Fibroblast of the conjunctiva (primary cell): ENCODE results near the gene KCNJ6.

Experiments
- DNase-seq: peaks from one replicate; pipeline ENCODE4 v3.0.0-alpha.2; 2010; ENCODE audit warnings: low read depth

Gene KCNJ6

GRCh38 chr21:37904856-37905255, 11.4 kb downstream of the KCNJ6 start:
- no peak for DNase-seq

- DNase-seq = no peak
These were observed 12.9 kb downstream of the KCNJ6 start for GRCh38 chr21:37903396-37903795.

GRCh38 chr21:37899146-37899545, 17.1 kb downstream of the KCNJ6 start:
- DNase-seq = no peak

GRCh38 chr21:37896788-37897187, 19.5 kb downstream of the KCNJ6 start:
- DNase-seq = no peak

DNA sequence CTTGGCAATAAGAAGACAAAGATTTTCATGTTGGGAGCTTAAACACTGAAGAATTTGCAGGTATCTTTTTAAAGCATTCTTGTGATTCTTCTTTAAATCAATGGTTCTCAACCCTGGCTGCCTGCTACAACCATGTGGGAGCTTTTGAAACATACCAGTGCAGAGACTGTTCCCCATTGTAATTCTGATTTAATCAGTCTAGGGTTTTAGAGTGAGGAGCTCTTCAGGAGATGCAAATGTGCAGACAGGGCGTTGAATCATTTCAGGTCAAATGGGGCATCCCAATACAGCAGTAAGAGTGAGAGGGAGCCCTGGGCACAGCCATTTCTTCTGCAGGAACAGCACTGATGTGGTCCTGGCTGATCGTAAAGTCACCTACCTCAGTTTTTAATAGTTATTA, 24.3 kb downstream of the KCNJ6 start:
- no peak for DNase-seq

GRCh38 chr21:37888659-37889058, 27.6 kb downstream of the KCNJ6 start:
- no peak for DNase-seq

DNA sequence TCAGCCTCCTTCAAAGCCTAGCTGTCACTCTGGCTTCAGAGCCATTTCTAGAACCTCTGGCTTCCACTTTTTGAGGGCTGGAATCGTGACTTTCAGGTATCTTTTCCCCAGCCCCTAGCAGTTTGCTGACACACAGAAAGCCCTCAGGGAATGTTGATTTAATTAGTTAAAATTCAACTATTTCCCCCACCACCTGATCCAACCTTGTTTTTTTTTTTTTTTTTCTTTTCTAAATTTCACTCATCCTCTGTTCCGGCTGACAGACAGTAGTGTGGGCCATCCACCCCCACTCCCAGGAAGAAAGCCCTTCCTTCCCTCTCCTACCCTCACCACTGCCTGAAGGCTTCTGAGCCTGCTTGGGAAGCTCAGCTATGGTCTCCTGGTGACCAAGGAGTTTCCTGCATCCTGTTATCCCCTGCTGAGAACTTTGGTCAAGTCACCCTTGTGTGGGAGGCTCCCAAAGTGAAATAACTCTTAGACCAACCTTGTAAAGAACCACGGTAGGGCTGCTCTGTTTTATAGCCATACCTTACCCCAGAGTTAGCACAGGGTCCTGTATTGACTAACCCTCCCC, 29.4 kb downstream of the KCNJ6 start:
- DNase-seq = no peak

DNA sequence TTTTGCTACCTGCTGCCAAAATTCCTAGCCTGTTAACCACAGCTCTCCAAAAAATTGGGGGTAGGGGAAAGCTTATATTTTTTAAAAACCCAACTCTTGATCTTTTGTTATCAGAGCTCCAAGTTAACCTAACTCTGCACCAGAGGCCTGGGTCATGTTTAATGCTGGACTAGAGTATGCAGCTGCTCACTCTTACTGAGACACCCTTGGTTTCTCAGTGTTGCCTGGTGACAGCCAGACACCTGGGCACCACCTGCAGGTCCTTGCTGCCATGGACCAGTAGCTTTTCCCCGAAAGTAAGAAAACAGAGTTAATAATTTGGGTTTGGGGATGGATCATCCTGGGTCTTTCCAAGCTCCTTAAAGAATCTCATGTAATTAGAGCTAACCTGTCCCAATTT, 30.1 kb downstream of the KCNJ6 start:
- DNase-seq = no peak

DNA sequence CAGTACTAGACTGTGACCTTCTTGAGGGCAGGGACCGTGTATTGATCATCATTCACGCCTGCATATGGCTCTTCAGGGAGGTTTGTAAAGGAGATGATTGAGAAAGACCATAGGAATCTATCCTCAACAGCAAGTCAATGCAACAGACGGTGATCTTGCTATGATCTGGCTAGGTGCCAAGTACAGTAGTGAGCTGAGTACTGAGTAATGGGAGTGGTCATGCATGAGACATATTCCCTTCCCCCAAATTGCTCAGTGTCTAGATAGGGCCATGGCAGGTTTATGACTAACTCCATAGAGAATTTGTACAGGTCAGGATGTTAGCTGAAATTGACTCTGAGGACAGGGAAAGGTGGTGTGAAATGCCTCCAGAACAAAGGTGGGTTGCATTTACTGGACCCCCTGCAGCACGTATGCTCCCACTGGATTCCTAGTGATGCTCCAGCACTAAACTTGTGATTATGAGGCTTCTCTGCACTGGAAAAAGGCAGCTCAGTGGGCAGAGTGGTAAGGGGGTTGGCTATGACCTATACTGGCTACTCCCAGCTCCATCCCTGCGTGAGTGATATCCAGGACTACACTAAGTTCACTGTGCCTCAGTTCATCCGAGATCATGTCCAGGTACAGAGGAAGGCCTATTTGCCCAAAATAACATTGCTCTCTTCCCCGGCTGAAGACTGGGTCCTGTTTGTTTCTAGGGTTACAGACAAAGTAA, 37.2 kb downstream of the KCNJ6 start:
- peak; percentile 9 for DNase-seq

DNA sequence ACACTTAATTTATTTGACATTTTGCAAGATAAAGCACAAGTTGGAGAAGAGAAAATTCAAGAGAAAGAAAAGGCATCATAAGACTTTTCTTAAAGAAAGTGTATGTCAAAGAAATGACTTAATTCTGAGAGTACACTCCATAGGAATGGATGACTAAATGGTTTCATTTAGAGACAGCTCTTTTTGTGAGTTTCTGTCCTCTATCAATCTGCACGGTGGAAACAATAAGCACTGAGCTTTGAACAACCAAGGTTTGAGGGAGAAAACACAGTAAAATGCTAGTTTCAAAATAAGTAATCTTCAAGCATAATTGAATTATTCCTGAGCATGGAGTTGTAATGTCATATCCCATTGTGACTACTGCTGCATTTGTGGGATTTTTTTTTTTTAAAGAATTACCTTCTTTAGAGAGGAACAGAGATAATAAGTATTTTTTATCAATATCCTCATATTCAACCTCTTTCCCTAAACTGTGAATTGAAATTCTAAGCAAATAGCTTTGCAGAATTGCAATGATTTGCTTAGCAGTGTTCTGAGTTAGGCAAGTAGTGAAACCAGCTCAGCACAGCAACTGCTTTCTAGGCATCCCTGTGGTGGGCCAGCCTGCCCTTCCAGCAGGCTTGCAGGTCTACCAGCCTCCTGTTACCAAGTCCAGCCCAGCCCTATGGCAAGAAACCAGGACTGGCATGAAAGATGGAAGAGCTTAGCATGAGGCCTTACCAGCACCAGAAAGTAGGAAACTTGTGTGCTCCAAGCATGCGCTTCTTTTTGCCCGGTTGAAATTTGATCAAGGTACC, 38.2 kb downstream of the KCNJ6 start:
- no peak for DNase-seq

- no peak for DNase-seq
These were observed 39.1 kb downstream of the KCNJ6 start for GRCh38 chr21:37877171-37877570.

DNA sequence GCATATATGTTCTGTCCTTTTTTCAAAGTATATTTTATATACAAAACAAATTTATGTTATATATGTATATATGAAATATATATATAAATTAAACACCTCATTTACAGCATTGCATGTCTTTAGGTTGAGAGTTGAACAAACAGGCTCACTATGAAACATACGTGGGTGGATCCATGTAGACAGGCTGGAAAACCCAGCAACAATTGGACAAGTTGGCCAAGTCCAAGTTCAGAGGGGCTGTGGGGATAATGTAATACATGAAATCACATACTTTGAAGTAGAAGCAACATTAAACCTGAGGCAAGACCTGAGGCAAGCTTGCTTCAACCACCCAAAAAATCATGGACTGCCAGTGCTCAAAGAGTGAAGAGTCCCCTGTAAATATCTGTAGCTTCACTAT, 39.7 kb downstream of the KCNJ6 start:
- DNase-seq = no peak

- DNase-seq = no peak
These were observed 41.1 kb downstream of the KCNJ6 start for GRCh38 chr21:37874904-37875780.

- no peak for DNase-seq
These were observed 41.8 kb downstream of the KCNJ6 start for GRCh38 chr21:37874481-37874880.

DNA sequence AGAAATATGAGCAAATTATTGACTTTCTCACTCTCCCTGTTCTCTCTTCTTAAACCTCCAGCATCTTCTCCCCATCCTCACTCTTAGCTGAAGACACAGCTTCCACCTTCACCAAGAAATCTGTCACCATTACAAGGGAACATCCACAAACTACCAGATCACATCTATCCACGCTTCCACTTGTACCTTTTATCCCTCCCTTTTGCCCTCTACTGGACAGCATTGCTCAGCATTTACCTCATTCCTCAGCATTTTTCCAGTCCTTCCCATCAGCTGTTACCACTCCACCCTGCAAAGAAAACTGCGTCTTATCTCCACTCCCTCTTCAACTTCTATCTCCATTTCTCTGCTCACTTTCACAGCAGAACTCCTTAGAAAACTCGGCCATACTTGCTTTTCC, 42.6 kb downstream of the KCNJ6 start:
- DNase-seq = no peak

- DNase-seq = peak; percentile 35
These were observed 45.0 kb downstream of the KCNJ6 start for GRCh38 chr21:37871121-37871862.

DNA sequence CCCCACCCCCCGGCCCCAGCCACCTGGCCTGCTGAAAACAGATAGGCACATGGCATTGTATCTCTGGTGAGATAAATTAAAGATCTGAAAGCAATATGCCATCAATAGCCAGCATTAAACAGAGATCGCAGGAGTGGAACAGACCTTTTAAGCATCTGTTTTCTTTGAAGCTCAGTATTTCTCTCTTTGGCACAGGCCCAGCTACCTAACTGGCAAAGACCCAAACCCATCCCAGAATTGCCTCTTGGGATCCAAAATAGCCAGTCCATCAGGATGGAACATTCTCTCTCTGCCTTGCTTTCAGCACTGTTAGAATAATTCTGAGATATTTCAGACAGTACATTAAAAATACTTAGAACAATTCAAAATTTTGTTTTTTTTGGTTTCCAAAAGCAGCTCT, 46.0 kb downstream of the KCNJ6 start:
- DNase-seq = no peak

DNA sequence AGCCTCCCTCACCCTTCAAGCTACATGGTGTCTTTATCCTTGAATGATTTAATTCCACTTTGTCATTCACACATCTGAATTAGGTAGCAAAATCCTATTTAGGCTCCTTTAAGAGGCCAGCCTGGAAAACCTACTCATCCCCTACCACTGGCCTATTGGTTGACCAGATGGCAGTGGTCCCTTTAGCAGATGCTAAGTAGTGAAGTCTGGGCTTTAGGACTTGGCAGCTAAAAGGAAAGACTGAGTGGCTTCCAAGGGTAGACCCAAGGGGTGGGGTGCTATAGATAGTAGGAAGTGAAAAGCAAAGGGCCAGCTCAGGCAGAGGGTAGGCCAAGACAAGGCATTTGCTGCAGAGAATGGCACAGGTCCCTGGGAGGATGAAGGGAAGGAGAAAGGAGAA, 46.6 kb downstream of the KCNJ6 start:
- DNase-seq = no peak

DNA sequence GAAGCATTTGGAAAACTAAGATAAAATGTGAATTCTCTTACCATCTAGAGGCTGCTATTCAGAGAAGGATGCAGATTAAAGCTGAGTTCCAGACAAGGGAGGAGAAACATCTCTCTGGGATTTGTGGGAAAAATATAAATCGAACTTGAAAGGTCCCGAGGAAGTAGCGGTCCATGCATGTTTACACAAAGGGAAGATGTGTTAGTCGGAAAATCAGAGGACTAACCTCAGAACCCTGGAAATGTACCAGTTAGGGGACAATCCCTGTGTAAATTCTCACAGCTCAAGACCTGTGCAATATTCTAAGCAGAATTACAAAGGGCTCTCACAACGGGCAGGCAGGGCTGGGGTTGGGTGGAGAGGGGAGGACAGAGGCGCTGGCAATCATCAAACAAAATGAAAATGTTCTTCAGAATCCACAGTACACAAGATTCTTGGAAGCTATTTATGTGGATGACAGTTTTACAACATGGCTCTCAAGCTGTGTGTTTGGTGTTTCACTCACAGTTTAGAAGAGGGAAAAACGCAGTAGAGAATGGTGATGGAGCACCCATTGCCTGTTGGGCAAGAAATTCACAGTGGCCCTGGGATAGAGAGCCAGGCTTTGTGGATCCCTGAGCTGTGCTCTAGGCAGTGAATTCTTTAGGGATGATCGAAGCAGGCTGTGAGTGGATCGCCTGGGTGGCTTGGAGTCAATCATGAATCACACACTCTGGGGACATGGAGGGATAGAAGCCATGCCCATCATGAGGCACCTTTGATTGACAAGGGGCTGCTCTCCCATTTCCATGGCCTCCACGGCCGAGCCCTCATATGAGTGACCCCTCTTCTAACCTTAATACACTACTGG, 47.6 kb downstream of the KCNJ6 start:
- DNase-seq = no peak

DNA sequence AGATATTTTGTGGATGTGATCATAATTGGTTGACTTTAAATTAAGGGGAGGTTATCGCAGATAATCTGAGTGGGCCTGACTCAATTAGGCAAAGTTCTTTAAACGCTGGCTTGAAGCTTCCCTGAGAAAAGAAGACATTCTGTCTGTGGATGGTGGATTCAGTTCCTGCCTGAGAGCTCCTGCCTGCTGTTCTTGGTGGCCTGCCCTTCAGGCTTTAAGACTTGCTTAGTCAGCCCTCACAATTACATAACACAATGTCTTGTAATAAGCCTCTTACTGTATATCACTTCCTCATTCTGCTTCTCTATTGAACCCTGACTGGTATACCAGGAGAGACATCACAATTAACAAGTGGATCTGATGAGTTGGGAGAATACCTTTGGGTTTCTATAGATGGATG, 50.2 kb downstream of the KCNJ6 start:
- no peak for DNase-seq

DNA sequence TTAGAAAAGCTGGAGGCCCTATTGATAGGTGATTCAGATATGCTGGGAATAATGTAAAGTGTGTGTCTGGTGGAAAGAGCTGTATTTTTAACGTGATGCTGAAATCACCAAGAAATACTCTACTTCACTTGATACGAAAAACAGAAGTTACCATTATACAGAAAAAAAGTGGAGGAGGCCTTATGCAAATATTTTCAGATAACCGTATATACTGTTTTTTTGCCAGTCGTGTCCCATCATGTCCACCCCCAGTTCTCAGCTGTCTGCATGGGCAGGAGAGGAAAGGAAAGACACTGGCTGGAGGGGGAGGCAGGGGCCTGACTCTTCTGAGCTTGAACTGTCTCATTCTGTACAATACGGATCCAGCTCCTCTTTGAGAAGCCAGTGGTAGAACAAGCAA, 51.1 kb downstream of the KCNJ6 start:
- no peak for DNase-seq
